ENCODE measurements around the gene TSR2. TPM values are rescaled to one million over a fixed set of nuclear protein-coding genes. Genes with fewer than 3 reads are reported as not detected.

TSR2 gene
- total RNA-seq, 6 experiments from 2014 or later: 31.0 to 35.0 (median 33.3) TPM

DNA sequence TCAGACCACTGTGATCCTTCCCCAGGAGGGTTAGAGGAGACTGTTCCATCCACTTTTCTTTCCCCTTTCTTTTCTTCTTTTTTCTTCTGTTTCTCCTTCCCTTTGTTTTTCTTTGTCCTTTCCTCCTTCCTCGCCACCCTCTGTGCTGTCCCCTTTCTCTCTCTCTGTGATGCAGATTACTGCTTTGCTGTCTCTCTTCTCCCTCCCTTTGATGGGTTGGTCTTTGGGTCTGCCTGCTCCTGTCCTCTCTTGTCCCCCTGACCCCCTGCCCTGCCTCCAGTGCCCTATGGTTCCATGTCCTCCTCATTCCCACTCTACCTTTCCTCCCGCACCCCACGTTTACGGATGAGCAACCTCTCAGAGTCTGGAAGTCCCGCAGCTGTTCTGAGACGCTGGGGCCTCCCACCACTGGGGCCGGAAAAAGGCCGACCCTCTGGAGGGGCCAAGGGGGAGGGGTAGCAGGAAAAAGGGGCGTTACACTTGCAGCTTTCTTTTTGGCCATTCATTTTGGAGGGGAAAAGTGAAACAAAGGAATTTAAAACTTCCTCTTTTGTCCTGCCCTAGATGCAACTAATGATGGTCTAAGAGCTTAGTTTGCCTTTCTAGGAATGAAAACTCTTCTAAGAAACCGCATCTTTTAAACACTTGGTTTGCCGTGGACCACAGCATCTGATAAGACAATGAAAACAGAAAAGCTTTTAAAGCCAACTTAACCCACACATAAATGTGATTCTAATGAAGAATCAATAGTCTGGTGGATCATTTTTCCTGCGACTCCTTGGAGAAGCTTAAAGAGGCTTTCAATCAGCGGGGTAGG is 24.5 kb upstream of the TSR2 start:
- H3K9me3 Mint-ChIP-seq: no peaks in the 10 kb centered on the region
- H3K4me3 Mint-ChIP-seq: no peak overlapping the region
- no peaks in the 10 kb centered on the region for H3K36me3 Mint-ChIP-seq (ENCODE audit: low read depth)
- DNase-seq: no peak
- H3K27me3 Mint-ChIP-seq (ENCODE audit: insufficient read depth): peaks cover 3% of the 10 kb centered on the region
- H3K4me1 Mint-ChIP-seq (ENCODE audit: low read depth): no peaks in the 10 kb centered on the region
- no peak overlapping the region for H3K27ac Mint-ChIP-seq
- TF ChIP-seq, protein P1, sequence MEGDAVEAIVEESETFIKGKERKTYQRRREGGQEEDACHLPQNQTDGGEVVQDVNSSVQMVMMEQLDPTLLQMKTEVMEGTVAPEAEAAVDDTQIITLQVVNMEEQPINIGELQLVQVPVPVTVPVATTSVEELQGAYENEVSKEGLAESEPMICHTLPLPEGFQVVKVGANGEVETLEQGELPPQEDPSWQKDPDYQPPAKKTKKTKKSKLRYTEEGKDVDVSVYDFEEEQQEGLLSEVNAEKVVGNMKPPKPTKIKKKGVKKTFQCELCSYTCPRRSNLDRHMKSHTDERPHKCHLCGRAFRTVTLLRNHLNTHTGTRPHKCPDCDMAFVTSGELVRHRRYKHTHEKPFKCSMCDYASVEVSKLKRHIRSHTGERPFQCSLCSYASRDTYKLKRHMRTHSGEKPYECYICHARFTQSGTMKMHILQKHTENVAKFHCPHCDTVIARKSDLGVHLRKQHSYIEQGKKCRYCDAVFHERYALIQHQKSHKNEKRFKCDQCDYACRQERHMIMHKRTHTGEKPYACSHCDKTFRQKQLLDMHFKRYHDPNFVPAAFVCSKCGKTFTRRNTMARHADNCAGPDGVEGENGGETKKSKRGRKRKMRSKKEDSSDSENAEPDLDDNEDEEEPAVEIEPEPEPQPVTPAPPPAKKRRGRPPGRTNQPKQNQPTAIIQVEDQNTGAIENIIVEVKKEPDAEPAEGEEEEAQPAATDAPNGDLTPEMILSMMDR (IDR thresholded peaks at IDR 0.05): no peak

DNA sequence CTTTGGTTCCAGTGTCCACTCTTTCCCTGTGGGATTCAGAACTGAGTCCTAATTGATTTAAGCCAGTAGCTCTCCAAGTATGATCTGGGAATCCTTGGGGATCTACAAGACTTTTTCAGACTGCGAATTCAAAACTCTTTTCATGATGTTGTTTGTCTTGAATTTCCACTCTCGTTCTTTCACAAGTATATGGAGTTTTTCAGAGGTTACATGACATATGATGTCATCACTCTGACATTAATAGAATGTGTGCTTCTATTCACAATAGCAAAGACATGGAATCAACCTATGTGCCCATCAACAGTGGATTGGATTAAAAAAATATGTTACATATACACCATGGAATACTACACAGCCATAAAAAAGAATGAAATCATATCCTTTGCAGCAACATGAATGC is 23.2 kb upstream of the TSR2 start:
- H3K9me3 Mint-ChIP-seq: no peaks in the 10 kb centered on the region
- H3K36me3 Mint-ChIP-seq (ENCODE audit: low read depth): no peaks in the 10 kb centered on the region
- no peaks in the 10 kb centered on the region for H3K4me1 Mint-ChIP-seq (ENCODE audit: low read depth)
- TF ChIP-seq, protein P1 (IDR thresholded peaks at IDR 0.05): no peak
- no peak overlapping the region for H3K27ac Mint-ChIP-seq
- H3K4me3 Mint-ChIP-seq: no peak overlapping the region
- DNase-seq: no peak
- peaks cover 3% of the 10 kb centered on the region for H3K27me3 Mint-ChIP-seq (ENCODE audit: insufficient read depth)

DNA sequence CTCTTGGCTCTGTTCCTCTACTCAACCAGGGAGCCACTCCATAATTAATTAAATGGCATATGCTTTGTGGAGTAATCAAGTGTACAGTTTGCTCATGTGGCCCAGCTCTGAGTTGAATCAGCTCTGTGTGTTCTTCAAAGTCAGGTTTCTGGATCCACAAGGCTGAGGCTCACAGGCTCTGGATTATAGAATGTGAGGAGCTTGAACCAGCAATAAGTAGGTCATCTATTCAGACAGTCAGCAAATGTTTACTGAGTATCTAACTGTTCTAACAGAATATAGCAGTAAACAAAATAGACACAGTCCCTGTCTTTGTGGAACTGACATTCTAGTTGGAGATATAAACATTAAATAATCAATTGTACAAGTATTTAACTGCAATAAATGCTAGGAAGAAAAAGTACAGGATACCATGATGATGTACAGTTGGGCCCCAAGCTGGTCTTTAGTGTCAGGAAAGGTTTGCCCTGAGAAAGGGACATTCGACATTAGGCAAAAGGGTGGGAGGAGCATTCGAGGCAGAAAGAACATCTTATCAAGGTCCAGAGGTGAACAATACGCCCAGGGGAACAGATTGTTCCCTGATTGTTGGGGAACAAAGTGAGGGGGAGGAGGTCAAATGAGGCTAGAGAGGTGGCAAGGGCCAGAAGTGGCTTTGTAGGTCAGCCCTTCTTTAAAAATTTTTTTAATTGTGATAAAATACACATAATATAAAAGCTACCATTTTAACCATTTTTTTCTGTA is 20.5 kb upstream of the TSR2 start:
- no peak for DNase-seq
- H3K36me3 Mint-ChIP-seq (ENCODE audit: low read depth): no peaks in the 10 kb centered on the region
- H3K4me3 Mint-ChIP-seq: no peak overlapping the region
- H3K9me3 Mint-ChIP-seq: no peaks in the 10 kb centered on the region
- H3K4me1 Mint-ChIP-seq (ENCODE audit: low read depth): no peaks in the 10 kb centered on the region
- no peak overlapping the region for H3K27ac Mint-ChIP-seq
- TF ChIP-seq, protein P1 (IDR thresholded peaks at IDR 0.05): no peak
- peaks cover 3% of the 10 kb centered on the region for H3K27me3 Mint-ChIP-seq (ENCODE audit: insufficient read depth)

DNA sequence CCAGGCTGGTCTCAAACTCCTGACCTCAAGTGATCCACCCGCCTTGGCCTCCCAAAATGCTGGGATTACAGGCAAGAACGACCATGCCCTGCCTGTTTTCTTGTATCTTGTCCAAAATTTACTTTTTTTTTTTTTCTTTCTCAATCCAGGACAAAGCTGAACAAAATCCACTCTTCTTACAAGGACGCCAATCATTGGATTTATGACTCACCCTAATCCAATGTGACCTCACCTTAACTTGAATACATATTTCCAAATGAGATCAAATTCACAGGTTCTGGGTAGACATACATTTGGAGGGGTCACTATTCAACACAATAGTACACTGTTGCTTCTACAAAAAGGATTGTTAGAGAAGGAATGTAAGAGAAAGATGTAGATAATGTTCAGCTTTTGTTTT is 18.0 kb upstream of the TSR2 start:
- no peak for DNase-seq
- no peaks in the 10 kb centered on the region for H3K4me1 Mint-ChIP-seq (ENCODE audit: low read depth)
- no peak overlapping the region for H3K4me3 Mint-ChIP-seq
- TF ChIP-seq, protein P1 (IDR thresholded peaks at IDR 0.05): no peak
- H3K27ac Mint-ChIP-seq: no peak overlapping the region
- H3K27me3 Mint-ChIP-seq (ENCODE audit: insufficient read depth): peaks cover 3% of the 10 kb centered on the region
- H3K36me3 Mint-ChIP-seq (ENCODE audit: low read depth): no peaks in the 10 kb centered on the region
- no peaks in the 10 kb centered on the region for H3K9me3 Mint-ChIP-seq

DNA sequence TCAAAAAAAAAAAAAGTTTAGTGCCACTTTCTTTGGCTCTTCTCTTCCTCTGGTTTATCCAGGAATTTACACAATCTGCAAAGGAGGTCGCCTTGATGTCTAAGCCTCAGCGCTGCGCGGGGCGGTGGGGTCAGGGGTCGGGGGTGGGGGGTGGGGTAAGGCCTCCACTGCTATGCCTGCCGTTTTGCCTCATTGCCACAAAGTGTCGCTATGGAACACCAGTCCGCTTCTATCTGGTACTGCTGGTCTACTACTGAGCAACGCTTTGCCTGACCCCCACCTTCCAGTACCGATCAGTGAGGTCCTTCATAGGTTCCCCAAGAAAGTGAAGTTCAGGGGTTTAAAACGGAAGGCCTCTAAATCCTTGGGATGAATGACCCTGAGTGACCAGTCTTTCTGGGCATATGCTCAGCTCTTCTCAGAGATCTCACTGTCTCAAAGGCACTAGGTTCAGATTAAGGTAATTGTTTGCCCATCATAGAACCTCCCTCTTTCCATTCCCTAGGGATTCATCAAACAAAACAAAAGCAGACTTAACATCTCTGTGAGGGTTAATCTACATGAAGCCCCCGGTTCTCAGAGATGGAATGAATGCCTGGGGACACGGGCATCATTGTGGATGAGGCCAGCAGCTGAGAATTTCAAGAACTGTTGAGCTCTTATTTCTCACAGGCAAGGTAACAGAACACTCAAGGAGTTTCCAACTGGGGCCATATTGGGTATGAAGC is 16.9 kb upstream of the TSR2 start:
- H3K9me3 Mint-ChIP-seq: no peaks in the 10 kb centered on the region
- TF ChIP-seq, protein P1 (IDR thresholded peaks at IDR 0.05): 0 out of 2 replicates have a peak, but pooled peaks have one; percentile 14
- no peak overlapping the region for H3K4me3 Mint-ChIP-seq
- H3K27ac Mint-ChIP-seq: no peak overlapping the region
- no peaks in the 10 kb centered on the region for H3K36me3 Mint-ChIP-seq (ENCODE audit: low read depth)
- H3K4me1 Mint-ChIP-seq (ENCODE audit: low read depth): no peaks in the 10 kb centered on the region
- no peak for DNase-seq
- peaks cover 3% of the 10 kb centered on the region for H3K27me3 Mint-ChIP-seq (ENCODE audit: insufficient read depth)

Data from HFFc6 (cell line).